ENCODE data around the gene RDH16. TPM values are rescaled to one million over a fixed set of nuclear protein-coding genes. Genes with fewer than 3 reads are reported as not detected.
A peak's percentile ranks its signal among the peaks of the same experiment; 100 is the strongest.
"Not testable (repeated sequence)": the region's sequence is repeated elsewhere in the genome, so short reads cannot be mapped to it uniquely, and the experiment has no call there.

Gene RDH16
- total RNA-seq, 6 experiments from 2014 or later, result 84.6 to 481 (median 147) TPM

DNA sequence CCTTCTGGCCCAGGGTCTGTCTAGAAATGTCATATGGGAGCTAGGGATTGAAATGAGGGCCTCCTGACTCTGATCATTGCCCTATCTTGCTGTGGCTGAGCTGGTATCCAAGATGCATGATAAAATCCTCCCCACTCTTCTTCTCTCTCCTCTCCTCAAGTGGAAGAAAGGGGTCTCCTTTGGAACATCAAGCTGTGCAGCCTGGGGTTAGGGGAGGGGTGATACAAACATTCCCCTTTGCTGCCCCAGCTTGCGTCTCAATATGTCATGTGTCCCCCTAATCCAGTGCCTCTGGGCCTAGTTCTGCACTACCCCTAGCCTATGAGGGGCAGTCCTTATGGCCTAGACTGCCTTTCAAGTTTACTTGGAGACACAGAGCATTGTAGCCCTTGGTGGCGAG, 8.5 kb downstream of the RDH16 start:
- ATAC-seq, result peak in 2 of 4 donors; percentile 8 to 32

DNA sequence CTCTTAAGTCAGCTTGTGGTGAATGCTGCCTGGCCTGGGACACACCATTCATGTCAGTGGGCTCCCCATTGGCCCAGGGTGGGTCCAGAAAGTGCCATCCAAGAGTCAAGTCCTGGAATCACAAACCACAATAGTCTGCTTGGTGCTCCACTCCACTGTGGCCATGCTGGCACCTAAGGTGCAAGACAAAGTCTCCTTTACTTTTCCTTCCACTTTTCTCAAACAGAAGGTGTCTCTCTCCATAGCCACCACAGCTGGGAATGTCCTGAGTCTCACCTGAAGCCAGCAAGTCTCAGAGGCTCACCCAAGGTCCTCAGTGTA, 9.0 kb downstream of the RDH16 start:
- peaks cover 0 to 11% (median 0%) of the 10 kb centered on the region in 4 donors for H3K4me1 ChIP-seq
- H3K36me3 ChIP-seq, result peaks cover 0 to 40% (median 17%) of the 10 kb centered on the region in 4 donors
- no peaks in the 10 kb centered on the region for H3K9me3 ChIP-seq
- no peak overlapping the region for H3K4me3 ChIP-seq
- no peak for TF ChIP-seq POLR2A (IDR thresholded peaks at IDR 0.05)
- TF ChIP-seq, protein P1, sequence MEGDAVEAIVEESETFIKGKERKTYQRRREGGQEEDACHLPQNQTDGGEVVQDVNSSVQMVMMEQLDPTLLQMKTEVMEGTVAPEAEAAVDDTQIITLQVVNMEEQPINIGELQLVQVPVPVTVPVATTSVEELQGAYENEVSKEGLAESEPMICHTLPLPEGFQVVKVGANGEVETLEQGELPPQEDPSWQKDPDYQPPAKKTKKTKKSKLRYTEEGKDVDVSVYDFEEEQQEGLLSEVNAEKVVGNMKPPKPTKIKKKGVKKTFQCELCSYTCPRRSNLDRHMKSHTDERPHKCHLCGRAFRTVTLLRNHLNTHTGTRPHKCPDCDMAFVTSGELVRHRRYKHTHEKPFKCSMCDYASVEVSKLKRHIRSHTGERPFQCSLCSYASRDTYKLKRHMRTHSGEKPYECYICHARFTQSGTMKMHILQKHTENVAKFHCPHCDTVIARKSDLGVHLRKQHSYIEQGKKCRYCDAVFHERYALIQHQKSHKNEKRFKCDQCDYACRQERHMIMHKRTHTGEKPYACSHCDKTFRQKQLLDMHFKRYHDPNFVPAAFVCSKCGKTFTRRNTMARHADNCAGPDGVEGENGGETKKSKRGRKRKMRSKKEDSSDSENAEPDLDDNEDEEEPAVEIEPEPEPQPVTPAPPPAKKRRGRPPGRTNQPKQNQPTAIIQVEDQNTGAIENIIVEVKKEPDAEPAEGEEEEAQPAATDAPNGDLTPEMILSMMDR (IDR thresholded peaks at IDR 0.05), result no peak
- peak in 1 of 4 donors; percentile 9 for ATAC-seq
- DNase-seq, result no peak
- intact Hi-C loops (cut with DNase I), result no loop called here
- peak overlapping the region in 1 of 3 donors; percentile 30 for H3K27ac ChIP-seq
- H3K27me3 ChIP-seq, result no peaks in the 10 kb centered on the region

More for the DNA sequence above, 8.5 kb downstream of the RDH16 start:
- intact Hi-C loops (cut with DNase I), result no loop called here
- H3K4me1 ChIP-seq, result peaks cover 0 to 15% (median 0%) of the 10 kb centered on the region in 4 donors
- H3K4me3 ChIP-seq, result no peak overlapping the region
- TF ChIP-seq, protein P1 (IDR thresholded peaks at IDR 0.05), result no peak
- TF ChIP-seq POLR2A (IDR thresholded peaks at IDR 0.05), result no peak
- H3K27ac ChIP-seq, result peak overlapping the region in 1 of 3 donors; percentile 30
- H3K36me3 ChIP-seq, result peaks cover 0 to 44% (median 18%) of the 10 kb centered on the region in 4 donors
- WGBS (ENCODE audit: insufficient coverage, low coverage, low lambda C conversion rate, missing lambda C conversion rate), result 90% methylated on average over 1 of the region's 2 CpGs
- no peaks in the 10 kb centered on the region for H3K9me3 ChIP-seq
- no peak for DNase-seq
- H3K27me3 ChIP-seq, result no peaks in the 10 kb centered on the region

DNA sequence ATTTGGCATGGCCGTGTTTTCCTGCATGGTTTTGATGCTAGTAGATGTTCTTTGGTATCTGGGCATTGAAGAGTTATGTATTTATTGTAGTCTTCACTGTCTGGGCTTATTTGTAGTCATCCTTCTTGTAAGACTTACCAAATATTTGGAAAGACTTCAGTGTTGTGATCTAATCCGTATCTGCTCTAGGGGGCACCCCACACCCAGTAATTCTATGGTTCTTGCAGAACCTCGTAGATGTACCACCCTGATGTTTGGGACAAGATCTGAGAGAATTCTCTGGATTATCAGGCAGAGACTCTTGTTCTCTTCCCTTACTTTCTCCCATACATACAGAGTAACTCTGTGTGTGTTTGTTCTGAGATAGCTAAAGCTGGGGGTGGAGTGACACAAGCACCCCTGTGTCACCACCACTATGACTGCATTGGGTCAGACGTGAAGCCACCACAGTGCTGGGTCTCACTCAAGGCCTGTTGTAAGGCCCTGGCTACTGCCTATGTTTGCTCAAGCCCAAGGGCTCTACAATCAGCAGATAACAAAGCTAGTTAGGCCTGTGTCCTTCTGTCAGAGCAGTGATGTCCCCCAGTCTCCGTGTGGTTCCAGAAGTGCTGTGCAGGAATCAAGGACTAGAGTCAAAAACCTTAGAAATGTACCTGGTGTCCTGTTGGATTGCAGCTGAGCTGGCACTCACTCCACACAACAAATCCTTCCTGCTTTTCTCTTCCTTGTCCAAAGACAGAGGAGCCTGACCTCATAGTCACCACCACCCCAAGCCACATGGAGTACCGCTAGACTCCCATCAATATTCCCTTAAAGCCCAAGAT, 9.6 kb downstream of the RDH16 start:
- H3K27ac ChIP-seq, result peak overlapping the region in 1 of 3 donors; percentile 30
- H3K4me1 ChIP-seq, result peaks cover 0 to 6% (median under 1%) of the 10 kb centered on the region in 4 donors
- intact Hi-C loops (cut with DNase I), result no loop called here
- no peak for DNase-seq
- TF ChIP-seq, protein P1 (IDR thresholded peaks at IDR 0.05), result peak in 3 of 4 donors; percentile 15 to 31 (median 22)
- TF ChIP-seq POLR2A (IDR thresholded peaks at IDR 0.05), result no peak
- no peaks in the 10 kb centered on the region for H3K9me3 ChIP-seq
- peak; percentile 61 to 75 (median 72) for ATAC-seq
- no peak overlapping the region for H3K4me3 ChIP-seq
- H3K27me3 ChIP-seq, result no peaks in the 10 kb centered on the region
- H3K36me3 ChIP-seq, result peaks cover 0 to 34% (median 15%) of the 10 kb centered on the region in 4 donors
- WGBS (ENCODE audit: insufficient coverage, low coverage, low lambda C conversion rate, missing lambda C conversion rate), result 52% methylated on average over 3 of the region's 6 CpGs

DNA sequence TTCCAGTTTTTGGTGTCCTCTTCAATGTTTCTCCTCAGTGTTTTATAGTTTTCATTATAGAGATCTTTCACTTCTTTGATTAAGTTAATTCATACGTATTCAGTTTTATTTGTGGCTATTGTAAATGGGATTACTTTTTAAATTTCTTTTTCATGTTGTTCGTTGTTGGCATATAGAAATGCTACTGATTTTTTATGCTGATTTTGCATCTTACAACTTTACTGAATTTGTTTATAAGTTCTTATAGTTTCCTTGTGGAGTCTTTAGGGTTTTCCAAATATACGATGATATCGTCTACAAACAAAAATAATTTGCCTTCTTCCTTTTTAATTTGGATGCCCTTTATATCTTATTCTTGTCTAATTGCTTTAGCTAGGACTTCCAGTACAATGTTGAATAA, 13.5 kb downstream of the RDH16 start:
- intact Hi-C loops (cut with DNase I), result no loop called here
- Histone ChIP-seq H3K27me3 (no peaks in the 10 kb centered on the region), H3K4me3 (no peak overlapping the region), H3K9me3 (no peaks in the 10 kb centered on the region), H3K27ac (no peak overlapping the region), H3K4me1 (peaks cover 0 to 22% (median 10%) of the 10 kb centered on the region in 4 donors), H3K36me3 (no peaks in the 10 kb centered on the region)
- TF ChIP-seq POLR2A (IDR thresholded peaks at IDR 0.05), result no peak
- TF ChIP-seq, protein P1 (IDR thresholded peaks at IDR 0.05), result no peak
- no peak for DNase-seq
- ATAC-seq, result no peak
- 92% methylated on average over 4 of the region's 4 CpGs for whole genome bisulfite sequencing (ENCODE audit: insufficient coverage, low coverage, low lambda C conversion rate, missing lambda C conversion rate)

DNA sequence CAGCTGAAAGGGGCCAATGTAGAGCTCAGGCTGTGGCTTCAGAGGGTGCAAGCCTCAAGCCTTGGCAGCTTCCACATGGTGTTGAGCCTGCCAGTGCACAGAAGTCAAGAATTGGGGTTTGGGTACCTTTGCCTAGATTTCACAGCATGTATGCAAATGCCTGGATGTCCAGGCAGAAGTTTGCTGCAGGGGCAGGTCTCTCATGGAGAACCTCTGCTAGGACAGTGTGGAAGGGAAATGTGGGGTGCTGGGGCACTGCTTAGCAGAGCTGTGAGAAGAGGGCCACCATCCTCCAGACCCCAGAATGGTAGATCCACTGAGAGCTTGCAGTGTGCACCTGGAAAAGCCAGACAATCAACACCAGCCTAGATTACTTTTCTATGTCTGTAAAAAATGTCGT, 14.0 kb downstream of the RDH16 start:
- WGBS (ENCODE audit: insufficient coverage, low coverage, low lambda C conversion rate, missing lambda C conversion rate), result 67% methylated on average over 1 of the region's 1 CpG
- DNase-seq; H3K36me3 ChIP-seq; ATAC-seq; H3K9me3 ChIP-seq; H3K27me3 ChIP-seq; intact Hi-C loops (cut with DNase I); H3K4me3 ChIP-seq: not testable (repeated sequence)
- Histone ChIP-seq H3K4me1 (peaks cover 0 to 22% (median 10%) of the 10 kb centered on the region in 4 donors), H3K27ac (peak overlapping the region in 1 of 3 donors; percentile 73)
